IMR-90 (cell line): ENCODE data around the gene TIPARP. TPM values are rescaled to one million over a fixed set of nuclear protein-coding genes. Genes with fewer than 3 reads are reported as not detected.

Source experiments
- ATAC-seq: fragments of 200-7000 bp; cut with Tn5 transposase; 2 replicates; pipeline ENCODE4 v1.9.1; 2020; ENCODE audit warnings: low read depth, mild to moderate bottlenecking, moderate library complexity
- BruUV-seq: library from RNA; stranded (reverse); fragments of 400-500 nt; replicated peaks from 2 replicates; lab custom pipeline; 2021; lab: Mats Ljungman, UMichigan
- CTCF ChIA-PET: fragments of 300-600 bp; formaldehyde crosslinking; extraction: SDS; loops from one replicate; lab custom pipeline; 2021; ENCODE audit warnings: antibody characterized with exemption; lab: Yijun Ruan, JAX
- POLR2A ChIA-PET: fragments of 300-600 bp; sonication (Branson Sonifier 250); formaldehyde crosslinking; loops from one replicate; lab custom pipeline; 2022; ENCODE audit warnings: antibody characterized with exemption; ENCODE audit not compliant: unreplicated experiment; lab: Charles Lee
- DNase-seq: peaks from one replicate; pipeline ENCODE4 v3.0.0; 2013
- H2AFZ ChIP-seq: replicated peaks from 2 replicates; pipeline ENCODE3; 2013; ENCODE audit warnings: low read length, mild to moderate bottlenecking; ENCODE audit not compliant: poor library complexity
- H2AK5ac ChIP-seq: 2 replicates; pipeline ENCODE4 v1.6.1; 2013; ENCODE audit warnings: low read depth, low read length, inconsistent platforms
- H2AK9ac ChIP-seq: replicated peaks from 2 replicates; pipeline ENCODE3; 2013; ENCODE audit warnings: mild to moderate bottlenecking, low read depth, low read length, moderate library complexity; ENCODE audit not compliant: poor library complexity
- H2BK120ac ChIP-seq: 2 replicates; pipeline ENCODE4 v1.6.1; 2013; ENCODE audit warnings: low read depth, low read length, inconsistent platforms
- H2BK15ac ChIP-seq: 3 replicates; pipeline ENCODE4 v1.6.1; 2013; ENCODE audit warnings: low read depth, low read length, inconsistent platforms
- H2BK20ac ChIP-seq: 2 replicates; pipeline ENCODE4 v1.6.1; 2013; ENCODE audit warnings: low read depth, mild to moderate bottlenecking, inconsistent platforms, low read length, moderate library complexity
- H2BK5ac ChIP-seq: 2 replicates; pipeline ENCODE4 v1.6.1; 2013; ENCODE audit warnings: mild to moderate bottlenecking, low read depth, low read length, inconsistent platforms; ENCODE audit not compliant: poor library complexity, severe bottlenecking
- H3K14ac ChIP-seq: replicated peaks from 2 replicates; pipeline ENCODE4 v1.6.1; 2013; ENCODE audit warnings: low read depth, low read length, inconsistent platforms
- H3K18ac ChIP-seq: 2 replicates; pipeline ENCODE4 v1.6.1; 2013; ENCODE audit warnings: low read depth, low read length, control low read depth
- H3K23ac ChIP-seq: 2 replicates; pipeline ENCODE4 v1.6.1; 2013; ENCODE audit warnings: low read depth, low read length, inconsistent platforms
- H3K27ac ChIP-seq: 2 replicates; pipeline ENCODE4 v1.5.1; 2013; ENCODE audit warnings: mild to moderate bottlenecking, control low read depth, low read length; ENCODE audit not compliant: insufficient read depth
- H3K27me3 ChIP-seq: 2 replicates; pipeline ENCODE4 v1.6.1; 2013; ENCODE audit warnings: low read length; ENCODE audit not compliant: control insufficient read depth, insufficient read depth
- H3K36me3 ChIP-seq: 2 replicates; pipeline ENCODE4 v1.6.1; 2013; ENCODE audit warnings: low read length, mixed read lengths; ENCODE audit not compliant: control insufficient read depth, insufficient read depth
- H3K4ac ChIP-seq: 2 replicates; pipeline ENCODE4 v1.6.1; 2013; ENCODE audit warnings: low read depth, low read length, inconsistent platforms
- H3K4me1 ChIP-seq: 2 replicates; pipeline ENCODE4 v1.6.1; 2013; ENCODE audit warnings: low read length, mixed read lengths; ENCODE audit not compliant: control insufficient read depth, insufficient read depth
- H3K4me2 ChIP-seq: 2 replicates; pipeline ENCODE4 v1.6.1; 2013; ENCODE audit warnings: low read depth, mild to moderate bottlenecking, control low read depth, low read length, moderate library complexity
- H3K4me3 ChIP-seq: 2 replicates; pipeline ENCODE4 v1.5.1; 2013; ENCODE audit warnings: low read depth, mild to moderate bottlenecking, control low read depth, low read length, moderate library complexity; ENCODE audit not compliant: insufficient read depth
- H3K56ac ChIP-seq: 2 replicates; pipeline ENCODE4 v1.6.1; 2013; ENCODE audit warnings: low read length, inconsistent platforms; ENCODE audit not compliant: insufficient read depth; ENCODE audit errors: extremely low read depth
- H3K79me1 ChIP-seq, 2 experiments: 2 replicates each; pipeline ENCODE4 v1.6.1; 2013; ENCODE audit warnings: low read length in 2 of 2, inconsistent platforms in 1 of 2, low read depth in 1 of 2
- H3K9ac ChIP-seq: 2 replicates; pipeline ENCODE4 v1.6.1; 2013; ENCODE audit warnings: low read depth, low read length, control low read depth
- H3K9me1 ChIP-seq: 2 replicates; pipeline ENCODE4 v1.6.1; 2013; ENCODE audit warnings: low read length, inconsistent platforms; ENCODE audit not compliant: insufficient read depth
- H3K9me3 ChIP-seq: 2 replicates; pipeline ENCODE4 v1.6.1; 2013; ENCODE audit warnings: low read length; ENCODE audit not compliant: control insufficient read depth, insufficient read depth
- H4K20me1 ChIP-seq: 2 replicates; pipeline ENCODE4 v1.6.1; 2013; ENCODE audit warnings: low read length, inconsistent platforms; ENCODE audit not compliant: insufficient read depth
- H4K5ac ChIP-seq: 2 replicates; pipeline ENCODE4 v1.6.1; 2013; ENCODE audit warnings: mild to moderate bottlenecking, low read depth, low read length, control low read depth
- H4K8ac ChIP-seq, 2 experiments: 2 replicates each; pipeline ENCODE4 v1.6.1; 2013; ENCODE audit warnings: low read depth in 2 of 2, low read length in 2 of 2, control low read depth in 1 of 2, inconsistent platforms in 1 of 2
- H4K91ac ChIP-seq: 2 replicates; pipeline ENCODE4 v1.6.1; 2013; ENCODE audit warnings: low read depth, low read length, inconsistent platforms; ENCODE audit not compliant: insufficient read depth
- CEBPB ChIP-seq: IDR thresholded peaks from 2 replicates; pipeline ENCODE4 v1.6.1; 2012; ENCODE audit warnings: low read depth, low read length, improper control_type of control experiment
- FOS ChIP-seq: fragments of 150-350 bp; IDR thresholded peaks from 2 replicates; pipeline ENCODE4 v1.6.1; 2016; ENCODE audit warnings: low read depth, low read length
- MAZ ChIP-seq: IDR thresholded peaks from 2 replicates; pipeline ENCODE4 v1.6.1; 2012; ENCODE audit warnings: low read depth, mild to moderate bottlenecking, low read length, improper control_type of control experiment, moderate library complexity, borderline replicate concordance
- MXI1 ChIP-seq: IDR thresholded peaks from 2 replicates; pipeline ENCODE4 v1.6.1; 2012; ENCODE audit warnings: low read depth, mild to moderate bottlenecking, low read length, moderate library complexity, borderline replicate concordance
- NFE2L2 ChIP-seq: fragments of 150-350 bp; IDR thresholded peaks from 2 replicates; pipeline ENCODE4 v1.6.1; 2016; ENCODE audit warnings: low read depth, mild to moderate bottlenecking, low read length
- POLR2A ChIP-seq: IDR thresholded peaks from 2 replicates; pipeline ENCODE4 v1.6.1; 2012; ENCODE audit warnings: mild to moderate bottlenecking, low read depth, low read length
- RAD21 ChIP-seq: IDR thresholded peaks from 2 replicates; pipeline ENCODE4 v1.6.1; 2012; ENCODE audit warnings: low read length, improper control_type of control experiment
- RCOR1 ChIP-seq: IDR thresholded peaks from 2 replicates; pipeline ENCODE4 v1.6.1; 2012; ENCODE audit warnings: mild to moderate bottlenecking, low read length, improper control_type of control experiment; ENCODE audit not compliant: insufficient replicate concordance
- RFX5 ChIP-seq: IDR thresholded peaks from 2 replicates; pipeline ENCODE4 v1.8.0; 2012; ENCODE audit warnings: low read depth, mild to moderate bottlenecking, low read length, moderate library complexity
- USF2 ChIP-seq: fragments of 150-350 bp; IDR thresholded peaks from 2 replicates; pipeline ENCODE4 v1.6.1; 2017; ENCODE audit warnings: mild to moderate bottlenecking, antibody characterized with exemption, low read length, low read depth
- WGBS, 2 experiments: methylation state at CpG; one replicate each; pipeline versions ENCODE4 v1.1.5 to v1.1.7; 2013; ENCODE audit warnings: missing lambda C conversion rate in 2 of 2; ENCODE audit not compliant: insufficient read length in 1 of 2; ENCODE audit errors: extremely low coverage in 2 of 2; 5-methylcytosine and 5-hydroxymethylcytosine counted together
- dilution Hi-C: fragments of 300-500 bp; cut with HindIII; formaldehyde crosslinking; loops from one replicate; pipeline ENCODE4 v1.14.3; 2018; ENCODE audit warnings: low sequenced_read_pairs; ENCODE audit not compliant: unreplicated experiment
- in situ Hi-C: fragments of 300-500 bp; cut with MboI; formaldehyde crosslinking; loops from 3 replicates; pipeline ENCODE4 v1.14.3; 2019; ENCODE audit warnings: low sequenced_read_pairs, inconsistent platforms, mixed read lengths
- intact Hi-C: fragments of 100-400 bp; cut with micrococcal nuclease; formaldehyde crosslinking; loops from 2 replicates; pipeline ENCODE4 v1.10.0; 2022
- polyA plus RNA-seq, 3 experiments: library from polyadenylated mRNA; depleted of rRNA; stranded (reverse); fragments of >200 nt; gene quantifications; 2 replicates each; pipeline ENCODE4 v1.2.3, GENCODE V29; 2012; ENCODE audit warnings: low replicate concordance in 1 of 3
- total RNA-seq: library from RNA; depleted of rRNA; stranded (reverse); fragments of >200 nt; gene quantifications from 2 replicates; pipeline ENCODE4 v1.2.3, GENCODE V29; 2012
- TF ChIP-seq, protein P1 (sequence below): fragments of 150-350 bp; IDR thresholded peaks from 2 replicates; pipeline ENCODE4 v1.6.1; 2016; ENCODE audit warnings: low read depth, mild to moderate bottlenecking, low read length, moderate library complexity, borderline replicate concordance

Gene TIPARP
- total and polyA plus RNA-seq, 2 of the 4 experiments (the other 2 are of a cell fraction), result 12.6 to 70.8 TPM

- H4K20me1 ChIP-seq, result no peaks in the 10 kb centered on the region
- H3K4me2 ChIP-seq, result no peak overlapping the region
- H3K36me3 ChIP-seq, result no peaks in the 10 kb centered on the region
- H4K5ac ChIP-seq, result no peak overlapping the region
- no peak overlapping the region for H3K18ac ChIP-seq
- ATAC-seq, result no peak
- H2BK20ac ChIP-seq, result no peak overlapping the region
- H3K14ac ChIP-seq, result no peak overlapping the region
- DNase-seq, result no peak
- H3K4ac ChIP-seq, result no peak overlapping the region
- no peak overlapping the region for H2AFZ ChIP-seq
- no peak overlapping the region for H3K4me3 ChIP-seq
- H3K4me1 ChIP-seq, result peaks cover 8% of the 10 kb centered on the region
- no peak overlapping the region for H2BK15ac ChIP-seq
- intact Hi-C loops (no loop called here), dilution Hi-C loops (no loop called here), in situ Hi-C loops (no loop called here)
- peaks cover 0 to 4% of the 10 kb centered on the region in 2 experiments; a peak in 1 of 4 replicates for H3K79me1 ChIP-seq
- no peak overlapping the region for H3K23ac ChIP-seq
- H4K8ac ChIP-seq, result no peak overlapping the region
- no peak for TF ChIP-seq CEBPB
- no peak for TF ChIP-seq MAZ
- no peak for TF ChIP-seq MXI1
- TF ChIP-seq USF2, result no peak
- TF ChIP-seq RFX5, result no peak
- TF ChIP-seq RCOR1, result no peak
- TF ChIP-seq, protein P1, sequence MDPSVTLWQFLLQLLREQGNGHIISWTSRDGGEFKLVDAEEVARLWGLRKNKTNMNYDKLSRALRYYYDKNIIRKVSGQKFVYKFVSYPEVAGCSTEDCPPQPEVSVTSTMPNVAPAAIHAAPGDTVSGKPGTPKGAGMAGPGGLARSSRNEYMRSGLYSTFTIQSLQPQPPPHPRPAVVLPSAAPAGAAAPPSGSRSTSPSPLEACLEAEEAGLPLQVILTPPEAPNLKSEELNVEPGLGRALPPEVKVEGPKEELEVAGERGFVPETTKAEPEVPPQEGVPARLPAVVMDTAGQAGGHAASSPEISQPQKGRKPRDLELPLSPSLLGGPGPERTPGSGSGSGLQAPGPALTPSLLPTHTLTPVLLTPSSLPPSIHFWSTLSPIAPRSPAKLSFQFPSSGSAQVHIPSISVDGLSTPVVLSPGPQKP, result no peak
- TF ChIP-seq RAD21, result no peak
- no peak for TF ChIP-seq FOS
- no peak for TF ChIP-seq POLR2A
- no peak for TF ChIP-seq NFE2L2
- no peak overlapping the region for H2AK5ac ChIP-seq
- ChIA-PET POLR2A (no interaction called here), CTCF (interaction anchor here (0.6 kb wide), 1 partner anchor 558 kb away, joined by 3 read pairs; no protein-coding TSS in a partner anchor)
- H2AK9ac ChIP-seq, result no peak overlapping the region
- H3K27me3 ChIP-seq, result no peaks in the 10 kb centered on the region
- no CpG with 5 or more reads among the region's 6 CpGs for WGBS, 2 experiments
- no peak overlapping the region for H3K56ac ChIP-seq
- H2BK120ac ChIP-seq, result no peak overlapping the region
- no peaks in the 10 kb centered on the region for H3K9me3 ChIP-seq
- H2BK5ac ChIP-seq, result no peak overlapping the region
- BruUV-seq, result no TSS peak
- H3K27ac ChIP-seq, result no peak overlapping the region
- H3K9me1 ChIP-seq, result peaks cover 10% of the 10 kb centered on the region; the same call in 1 of the 2 replicates
- H3K9ac ChIP-seq, result no peak overlapping the region
- H4K91ac ChIP-seq, result no peak overlapping the region
Observed at GRCh38 chr3:156732261-156732660, 57.9 kb downstream of the TIPARP start.
